K562 (cell line): Measurements from ENCODE around the gene ZFAND5. TPM values are rescaled to one million over a fixed set of nuclear protein-coding genes. Genes with fewer than 3 reads are reported as not detected.

Source experiments
- ESRRA ChIP-seq: fragments of 450-650 bp; IDR thresholded peaks from 2 replicates; pipeline ENCODE4 v1.6.1; 2014; ENCODE audit warnings: low read depth, mild to moderate bottlenecking, moderate library complexity, borderline replicate concordance
- KAT7 ChIP-seq: sonication (generic); formaldehyde crosslinking; IDR thresholded peaks from 2 replicates; pipeline ENCODE4 v1.8.0; 2022; ENCODE audit warnings: missing genetic modification reagents, mild to moderate bottlenecking, borderline replicate concordance
- RERE ChIP-seq: sonication (generic); formaldehyde crosslinking; IDR thresholded peaks from 2 replicates; pipeline ENCODE4 v1.8.0; 2023; ENCODE audit warnings: missing genetic modification reagents, mild to moderate bottlenecking, borderline replicate concordance
- SMAD1 ChIP-seq: fragments of 150-350 bp; IDR thresholded peaks from 2 replicates; pipeline ENCODE4 v1.6.1; 2014; ENCODE audit warnings: low read length, low read depth; ENCODE audit not compliant: partially characterized antibody
- SRSF7 ChIP-seq: fragments of 200-400 bp; formaldehyde crosslinking; optimal IDR thresholded peaks from 2 replicates; pipeline ENCODE3; 2017; ENCODE audit warnings: mild to moderate bottlenecking, low read depth, low read length
- TAF9B ChIP-seq: fragments of 450-650 bp; IDR thresholded peaks from 2 replicates; pipeline ENCODE4 v1.6.1; 2018; ENCODE audit warnings: mild to moderate bottlenecking; ENCODE audit not compliant: partially characterized antibody
- TCF7L2 ChIP-seq: fragments of 150-350 bp; IDR thresholded peaks from 2 replicates; pipeline ENCODE4 v1.6.1; 2016; ENCODE audit warnings: low read depth, mild to moderate bottlenecking, low read length, moderate library complexity
- ZNF75A ChIP-seq: fragments of 450-650 bp; formaldehyde crosslinking; IDR thresholded peaks from 2 replicates; pipeline ENCODE4 v1.4.0; 2020; ENCODE audit warnings: mild to moderate bottlenecking
- polyA plus RNA-seq, 8 experiments: library from polyadenylated mRNA; depleted of rRNA in 4 of 8; stranded (reverse) in 5 of 8; unstranded in 3 of 8; fragments of >200 nt; fragmentation: Nextera tagmentation in 2 of 8; fragmentation: Illumina TruSeq in 1 of 8; extraction: Ambion mirVana in 2 of 8; extraction: Trizol in 1 of 8; gene quantifications; 2 replicates each; pipeline versions ENCODE4 v1.2.1 to v1.2.3, GENCODE V29; 2011 to 2014; ENCODE audit warnings: inconsistent platforms in 1 of 8, missing spikeins in 1 of 8
- total RNA-seq, 7 experiments: library from RNA; depleted of rRNA in 6 of 7; stranded (reverse); fragments of >200 nt in 6 of 7; fragmentation: Illumina TruSeq in 2 of 7; extraction: Trizol in 2 of 7; gene quantifications; 2 replicates each; pipeline versions ENCODE4 v1.2.1 to v1.2.3, GENCODE V29; 2011 to 2021; ENCODE audit warnings: low replicate concordance in 1 of 7

Gene ZFAND5
- total and polyA plus RNA-seq, 9 of the 15 experiments (the other 6 are each of a cell fraction or from before 2014, with no cell fraction given) = 12.7 to 64.2 (median 34.5) TPM

- 0 out of 2 replicates have a peak, but pooled peaks have one; percentile 22 for TF ChIP-seq ESRRA
- no peak for TF ChIP-seq RERE (CRISPR knock-in tag)
- TF ChIP-seq TAF9B = no peak
- no peak for TF ChIP-seq ZNF75A
- no peak for TF ChIP-seq SMAD1
- no peak for TF ChIP-seq SRSF7
- TF ChIP-seq KAT7 (CRISPR knock-in tag) = no peak
- TF ChIP-seq TCF7L2 = no peak
Observed at GRCh38 chr9:72363236-72363635, 1.8 kb downstream of the ZFAND5 start (continued).
